Memory B cell (primary cell): ENCODE data around the gene ATF6.
"Not testable (repeated sequence)": the region's sequence is repeated elsewhere in the genome, so short reads cannot be mapped to it uniquely, and the experiment has no call there.

Source experiments
- ATAC-seq: fragments of 150-1000 bp; cut with Tn5 transposase; 2 replicates; pipeline ENCODE4 v1.10.0; 2021; ENCODE audit warnings: low read depth, mild to moderate bottlenecking, moderate library complexity
- DNase-seq, 2 donors: peaks; one replicate each; pipeline ENCODE4 v3.0.0; 2022; ENCODE audit warnings: low spot score in 2 of 2
- H3K27ac Mint-ChIP-seq: one replicate; pipeline ENCODE4 v1.8.0; 2022; ENCODE audit warnings: mild to moderate bottlenecking, moderate library complexity, mixed read lengths
- H3K27me3 Mint-ChIP-seq: one replicate; pipeline ENCODE4 v1.8.0; 2022; ENCODE audit warnings: mixed read lengths
- H3K36me3 Mint-ChIP-seq: one replicate; pipeline ENCODE4 v1.8.0; 2022; ENCODE audit warnings: mild to moderate bottlenecking, mixed read lengths
- H3K4me1 Mint-ChIP-seq: one replicate; pipeline ENCODE4 v1.8.0; 2022; ENCODE audit warnings: mixed read lengths
- H3K4me3 Mint-ChIP-seq: one replicate; pipeline ENCODE4 v1.8.0; 2022; ENCODE audit warnings: mild to moderate bottlenecking, moderate library complexity, mixed read lengths
- H3K9me3 Mint-ChIP-seq: one replicate; pipeline ENCODE4 v1.8.0; 2022; ENCODE audit warnings: mixed read lengths

Gene ATF6

DNA sequence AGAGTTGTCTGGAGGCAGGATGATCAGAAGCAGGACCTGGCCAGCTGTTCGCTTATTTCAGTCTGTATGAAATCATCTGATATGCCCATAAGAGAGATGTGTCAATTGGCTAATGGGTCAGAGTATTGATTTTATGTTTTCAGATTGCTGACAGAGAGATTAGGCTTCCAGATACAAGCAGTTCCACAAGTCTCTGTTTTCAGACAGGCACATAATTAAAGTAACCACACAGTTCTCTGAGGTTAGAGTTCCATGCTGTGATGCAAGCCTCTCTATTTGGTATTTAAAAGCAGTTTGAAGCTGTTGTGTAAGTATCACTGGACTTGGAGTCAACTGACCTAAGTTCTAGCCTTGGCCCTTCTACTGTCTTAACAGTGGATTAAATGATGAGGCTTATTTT is 50.1 kb downstream of the ATF6 start:
- peaks cover 38% of the 10 kb centered on the region for H3K36me3 Mint-ChIP-seq
- DNase-seq: no peak
- H3K27ac Mint-ChIP-seq: no peak overlapping the region
- no peaks in the 10 kb centered on the region for H3K9me3 Mint-ChIP-seq
- ATAC-seq: no peak
- H3K4me3 Mint-ChIP-seq: no peak overlapping the region
- H3K4me1 Mint-ChIP-seq: no peaks in the 10 kb centered on the region
- no peaks in the 10 kb centered on the region for H3K27me3 Mint-ChIP-seq

DNA sequence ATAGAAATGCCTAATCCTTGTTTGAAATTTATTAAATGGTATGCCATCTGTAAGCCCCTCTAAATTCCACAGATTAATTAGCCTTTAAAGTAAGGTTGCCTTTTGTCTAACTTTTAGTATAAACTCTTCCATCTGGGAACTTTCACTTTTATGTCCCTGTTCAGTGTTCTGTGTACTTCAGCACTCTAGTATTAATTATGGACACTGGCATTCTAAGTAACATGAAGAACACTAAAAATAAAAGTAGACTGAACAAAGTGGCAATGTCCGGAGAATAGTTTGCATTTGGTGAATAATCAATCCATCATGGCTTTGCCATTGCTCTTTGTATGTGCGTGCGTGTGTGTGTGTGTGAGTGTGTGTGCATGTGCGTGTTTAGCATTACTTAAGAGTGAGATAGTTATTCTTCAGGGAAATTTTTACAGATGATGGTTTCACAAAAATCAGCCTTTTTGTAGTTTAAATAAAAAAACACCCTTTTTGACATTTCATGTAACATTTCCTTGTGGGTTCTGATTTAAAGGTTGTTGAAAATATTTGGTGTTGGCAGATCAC is 51.1 kb downstream of the ATF6 start:
- no peak overlapping the region for H3K4me3 Mint-ChIP-seq
- H3K4me1 Mint-ChIP-seq: no peaks in the 10 kb centered on the region
- H3K27ac Mint-ChIP-seq: no peak overlapping the region
- no peaks in the 10 kb centered on the region for H3K27me3 Mint-ChIP-seq
- DNase-seq (no peak), ATAC-seq (no peak)
- peaks cover 42% of the 10 kb centered on the region for H3K36me3 Mint-ChIP-seq
- H3K9me3 Mint-ChIP-seq: no peaks in the 10 kb centered on the region

DNA sequence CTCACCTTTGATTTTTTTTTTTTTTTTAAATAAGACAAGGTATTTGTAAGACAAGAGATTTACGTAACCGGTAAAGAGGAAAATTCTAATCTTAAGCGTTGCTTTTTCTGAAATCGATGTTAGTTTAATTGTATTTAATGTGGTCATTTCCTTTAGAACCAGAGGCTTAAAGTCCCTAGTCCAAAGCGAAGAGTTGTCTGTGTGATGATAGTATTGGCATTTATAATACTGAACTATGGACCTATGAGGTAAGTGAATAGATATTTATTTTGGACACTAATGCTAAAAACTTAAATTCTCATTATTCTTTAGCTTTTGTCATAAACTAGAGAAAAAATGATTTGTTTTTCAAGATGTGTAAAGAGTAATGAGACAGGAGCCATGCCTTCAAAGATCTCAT is 54.8 kb downstream of the ATF6 start:
- Mint-ChIP-seq H3K27me3 (no peaks in the 10 kb centered on the region), H3K4me3 (no peak overlapping the region), H3K4me1 (no peaks in the 10 kb centered on the region), H3K36me3 (peaks cover 50% of the 10 kb centered on the region), H3K9me3 (no peaks in the 10 kb centered on the region), H3K27ac (no peak overlapping the region)
- ATAC-seq: no peak
- no peak for DNase-seq

DNA sequence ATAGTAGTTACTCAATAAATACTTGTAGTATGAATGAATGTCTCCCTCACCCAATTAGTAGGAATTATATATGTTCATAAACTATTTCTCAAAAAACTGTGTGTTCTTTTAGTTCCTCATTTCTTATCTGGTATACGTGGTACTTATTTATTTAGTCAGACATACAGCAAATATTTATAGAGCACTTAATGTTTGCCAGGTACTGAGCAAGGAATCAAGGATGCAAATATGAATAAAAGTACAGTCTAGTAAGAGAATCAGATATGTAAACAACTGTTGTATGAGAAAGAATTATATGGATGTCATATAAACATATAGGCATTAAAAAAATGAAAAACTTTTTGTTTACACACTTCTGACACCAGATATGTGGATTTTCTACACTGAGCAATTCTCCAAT is 58.5 kb downstream of the ATF6 start:
- Mint-ChIP-seq H3K36me3 (peaks cover 49% of the 10 kb centered on the region), H3K27ac (no peak overlapping the region), H3K27me3 (no peaks in the 10 kb centered on the region), H3K4me1 (peaks cover 3% of the 10 kb centered on the region), H3K9me3 (no peaks in the 10 kb centered on the region), H3K4me3 (no peak overlapping the region)
- no peak for DNase-seq
- no peak for ATAC-seq

DNA sequence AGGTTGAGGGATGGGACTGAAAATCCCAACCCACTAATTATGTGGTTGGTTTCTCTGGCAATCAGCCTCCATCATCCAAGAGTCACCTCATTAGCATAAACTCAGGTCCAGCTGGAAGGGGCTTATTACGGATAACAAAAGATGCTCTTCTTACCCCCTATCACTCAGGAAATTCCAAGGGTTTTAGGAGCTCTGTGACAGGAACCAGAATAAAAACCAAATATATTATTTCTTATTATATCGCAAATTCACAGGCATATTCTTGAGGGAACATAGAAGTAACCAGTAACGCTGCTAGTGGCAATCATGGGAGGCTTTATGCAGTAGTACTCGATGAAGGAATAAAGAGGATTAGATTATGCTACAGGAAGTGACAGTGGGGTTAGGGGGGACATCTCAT is 59.7 kb downstream of the ATF6 start:
- no peak for ATAC-seq
- Mint-ChIP-seq H3K4me3 (no peak overlapping the region), H3K27ac (no peak overlapping the region), H3K36me3 (peaks cover 49% of the 10 kb centered on the region), H3K4me1 (peaks cover 3% of the 10 kb centered on the region), H3K9me3 (no peaks in the 10 kb centered on the region), H3K27me3 (no peaks in the 10 kb centered on the region)
- DNase-seq: no peak

DNA sequence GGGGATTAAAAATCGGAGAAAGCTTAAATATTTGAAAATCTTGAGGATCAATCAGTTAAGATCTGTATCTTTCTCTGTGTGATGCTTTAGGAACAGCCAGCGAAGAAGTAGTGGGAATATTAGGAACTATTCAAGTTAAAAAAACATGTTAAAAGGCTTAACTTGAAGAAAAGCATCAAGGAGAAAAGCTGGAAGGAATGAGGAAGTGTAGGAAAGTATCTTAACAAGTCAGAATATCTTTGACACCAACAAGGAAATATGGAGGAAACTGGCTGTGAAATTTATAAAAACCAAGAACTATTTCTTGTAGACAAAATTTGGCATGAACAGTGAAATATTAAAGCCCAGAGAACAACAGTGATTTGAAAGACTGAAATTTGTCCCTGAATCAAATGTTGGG is 60.4 kb downstream of the ATF6 start:
- Mint-ChIP-seq H3K9me3 (peaks cover under 1% of the 10 kb centered on the region), H3K36me3 (peaks cover 43% of the 10 kb centered on the region), H3K27me3 (no peaks in the 10 kb centered on the region), H3K4me1 (peaks cover 3% of the 10 kb centered on the region), H3K4me3 (no peak overlapping the region), H3K27ac (no peak overlapping the region)
- DNase-seq: no peak
- ATAC-seq: no peak

DNA sequence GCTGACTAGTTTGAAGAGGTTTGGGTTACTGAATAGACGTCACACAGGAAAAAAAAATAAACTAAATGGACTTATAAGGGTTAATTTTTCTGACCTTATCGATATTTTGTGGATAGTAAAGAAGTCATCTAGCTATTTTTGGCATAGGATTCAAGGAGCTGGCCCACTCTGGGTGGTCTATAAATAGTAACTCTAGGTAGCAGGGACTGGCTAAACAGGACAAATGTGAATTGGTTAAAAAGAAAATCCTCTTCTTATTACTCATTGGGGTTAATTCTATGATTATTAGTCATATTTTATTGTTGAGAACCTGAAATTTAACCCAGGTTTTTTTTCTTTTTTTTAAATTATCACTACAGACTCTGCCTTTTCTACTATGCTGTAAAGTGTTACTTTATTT is 61.7 kb downstream of the ATF6 start:
- ATAC-seq (no peak), DNase-seq (no peak)
- no peak overlapping the region for H3K4me3 Mint-ChIP-seq
- peaks cover 33% of the 10 kb centered on the region for H3K36me3 Mint-ChIP-seq
- H3K9me3 Mint-ChIP-seq: peaks cover 1% of the 10 kb centered on the region
- H3K4me1 Mint-ChIP-seq: peaks cover 3% of the 10 kb centered on the region
- no peak overlapping the region for H3K27ac Mint-ChIP-seq
- no peaks in the 10 kb centered on the region for H3K27me3 Mint-ChIP-seq

DNA sequence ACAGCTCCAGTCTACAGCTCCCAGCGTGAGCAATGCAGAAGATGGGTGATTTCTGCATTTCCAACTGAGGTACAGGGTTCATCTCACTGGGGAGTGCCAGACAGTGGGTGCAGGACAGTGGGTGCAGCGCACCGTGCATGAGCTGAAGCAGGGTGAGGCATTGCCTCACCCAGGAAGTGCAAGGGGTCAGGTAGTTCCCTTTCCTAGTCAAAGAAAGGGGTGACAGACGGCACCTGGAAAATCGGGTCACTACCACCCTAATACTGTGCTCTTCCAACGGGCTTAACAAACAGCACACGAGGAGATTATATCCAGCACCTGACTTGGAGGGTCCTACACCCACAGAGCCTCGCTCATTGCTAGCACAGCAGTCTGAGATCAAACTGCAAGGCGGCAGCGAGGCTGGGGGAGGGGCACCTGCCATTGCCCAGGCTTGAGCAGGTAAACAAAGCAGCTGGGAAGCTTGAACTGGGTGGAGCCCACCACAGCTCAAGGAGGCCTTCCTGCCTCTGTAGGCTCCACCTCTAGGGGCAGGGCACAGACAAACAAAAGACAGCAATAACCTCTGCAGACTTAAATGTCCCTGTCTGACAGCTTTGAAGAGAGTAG is 66.3 kb downstream of the ATF6 start:
- not testable (repeated sequence) for H3K27ac Mint-ChIP-seq

DNA sequence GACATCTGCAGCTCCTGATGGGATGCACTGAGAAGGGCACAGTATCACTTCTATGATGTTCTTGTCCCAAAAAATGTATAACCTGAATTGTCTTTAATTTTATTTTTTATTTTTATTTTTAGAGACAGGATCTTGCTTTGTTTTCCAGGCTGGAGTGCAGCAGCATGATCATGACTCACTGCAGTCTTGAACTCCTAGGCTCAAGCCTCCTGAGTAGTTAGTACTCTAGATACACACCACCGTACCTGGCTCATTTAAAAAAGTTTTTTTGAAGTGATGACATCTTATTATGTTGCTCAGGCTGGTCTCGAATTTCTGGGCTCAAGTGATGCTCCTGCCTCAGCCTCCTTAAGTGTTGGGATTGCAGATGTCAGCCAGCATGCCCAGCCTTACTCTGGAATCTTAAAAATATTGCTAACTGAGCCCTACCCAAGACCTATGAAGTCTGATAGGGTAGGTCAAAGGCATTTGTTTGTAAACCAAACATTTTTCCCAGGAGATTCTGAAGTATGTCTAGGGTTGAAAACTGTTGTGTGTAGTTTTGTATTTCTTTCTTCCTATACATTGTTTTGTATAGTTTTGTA is 68.9 kb downstream of the ATF6 start:
- ATAC-seq (no peak), DNase-seq (no peak)
- no peak overlapping the region for H3K4me3 Mint-ChIP-seq
- no peak overlapping the region for H3K27ac Mint-ChIP-seq
- peaks cover 3% of the 10 kb centered on the region for H3K4me1 Mint-ChIP-seq
- H3K27me3 Mint-ChIP-seq: no peaks in the 10 kb centered on the region
- H3K9me3 Mint-ChIP-seq: peaks cover 2% of the 10 kb centered on the region
- H3K36me3 Mint-ChIP-seq: peaks cover 28% of the 10 kb centered on the region

More for the DNA sequence above, 66.3 kb downstream of the ATF6 start:
- DNase-seq, H3K4me3 Mint-ChIP-seq, H3K27me3 Mint-ChIP-seq, H3K4me1 Mint-ChIP-seq, H3K9me3 Mint-ChIP-seq, ATAC-seq: not testable (repeated sequence)
- H3K36me3 Mint-ChIP-seq: peaks cover 23% of the 10 kb centered on the region

DNA sequence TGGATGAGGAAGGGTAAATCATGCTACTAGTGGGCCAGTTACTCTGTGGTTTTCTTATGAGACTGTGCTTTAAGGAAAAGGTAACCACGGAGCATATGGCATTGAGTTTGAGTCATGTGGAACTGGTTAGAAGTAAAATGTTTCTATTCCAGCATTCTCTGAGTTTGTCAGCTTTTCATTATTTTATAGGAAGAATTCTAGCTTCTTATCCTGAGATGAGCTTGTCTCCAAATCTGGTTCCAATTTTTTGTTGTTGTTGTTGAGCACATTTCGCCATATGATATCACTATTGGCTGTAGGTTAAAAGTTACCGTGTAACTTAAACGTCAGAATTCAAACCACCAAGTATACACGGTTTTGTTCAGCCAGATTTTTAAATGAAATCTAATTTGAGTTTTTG is 69.9 kb downstream of the ATF6 start:
- DNase-seq: no peak
- H3K36me3 Mint-ChIP-seq: peaks cover 30% of the 10 kb centered on the region
- no peaks in the 10 kb centered on the region for H3K27me3 Mint-ChIP-seq
- peaks cover 2% of the 10 kb centered on the region for H3K9me3 Mint-ChIP-seq
- no peak overlapping the region for H3K27ac Mint-ChIP-seq
- ATAC-seq: no peak
- no peak overlapping the region for H3K4me3 Mint-ChIP-seq
- peaks cover 3% of the 10 kb centered on the region for H3K4me1 Mint-ChIP-seq

DNA sequence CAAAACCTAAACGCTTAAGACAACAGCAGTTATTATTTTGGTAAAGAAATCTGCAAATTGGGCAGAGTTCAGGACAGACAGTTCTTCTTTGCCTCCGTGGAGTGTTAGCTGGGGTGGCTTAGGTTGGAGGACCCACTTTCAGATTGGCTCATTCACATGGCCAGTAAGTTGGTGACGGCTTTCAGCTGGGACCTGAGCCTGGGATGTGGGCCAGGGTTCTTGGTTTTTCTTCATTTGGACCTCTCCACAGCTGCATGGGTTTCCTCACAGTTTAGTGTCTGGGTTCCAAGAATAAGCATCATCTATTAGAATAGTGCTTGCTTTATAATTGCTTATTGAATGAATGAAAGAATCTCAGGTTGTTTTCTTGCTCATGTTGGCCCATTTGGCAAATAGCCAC is 72.2 kb downstream of the ATF6 start:
- no peaks in the 10 kb centered on the region for H3K27me3 Mint-ChIP-seq
- peaks cover 3% of the 10 kb centered on the region for H3K4me1 Mint-ChIP-seq
- H3K27ac Mint-ChIP-seq: no peak overlapping the region
- no peak for ATAC-seq
- H3K36me3 Mint-ChIP-seq: peaks cover 40% of the 10 kb centered on the region
- DNase-seq: no peak
- no peak overlapping the region for H3K4me3 Mint-ChIP-seq
- H3K9me3 Mint-ChIP-seq: peaks cover 1% of the 10 kb centered on the region

DNA sequence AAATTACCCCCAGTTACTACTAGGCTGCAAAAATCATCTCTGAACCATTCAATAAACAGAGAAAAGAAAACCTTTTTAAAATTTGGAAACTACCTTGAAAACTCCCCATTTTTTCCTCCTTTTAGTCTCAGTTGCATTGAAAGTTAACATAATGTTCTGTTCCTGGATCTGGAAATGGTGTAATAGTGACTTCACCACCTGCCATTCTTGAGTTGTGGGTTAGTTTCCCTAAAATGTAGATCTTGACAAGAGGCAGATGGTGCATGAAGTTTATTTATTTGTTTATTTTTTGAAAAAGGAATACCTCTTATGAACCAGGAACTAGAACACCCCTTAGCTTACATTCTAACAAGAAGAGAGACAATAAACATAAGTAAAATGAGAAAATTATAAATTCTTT is 72.8 kb downstream of the ATF6 start:
- ATAC-seq (no peak), DNase-seq (no peak)
- H3K9me3 Mint-ChIP-seq: no peaks in the 10 kb centered on the region
- H3K27ac Mint-ChIP-seq: no peak overlapping the region
- H3K4me3 Mint-ChIP-seq: no peak overlapping the region
- peaks cover 39% of the 10 kb centered on the region for H3K36me3 Mint-ChIP-seq
- H3K4me1 Mint-ChIP-seq: peaks cover 3% of the 10 kb centered on the region
- no peaks in the 10 kb centered on the region for H3K27me3 Mint-ChIP-seq

DNA sequence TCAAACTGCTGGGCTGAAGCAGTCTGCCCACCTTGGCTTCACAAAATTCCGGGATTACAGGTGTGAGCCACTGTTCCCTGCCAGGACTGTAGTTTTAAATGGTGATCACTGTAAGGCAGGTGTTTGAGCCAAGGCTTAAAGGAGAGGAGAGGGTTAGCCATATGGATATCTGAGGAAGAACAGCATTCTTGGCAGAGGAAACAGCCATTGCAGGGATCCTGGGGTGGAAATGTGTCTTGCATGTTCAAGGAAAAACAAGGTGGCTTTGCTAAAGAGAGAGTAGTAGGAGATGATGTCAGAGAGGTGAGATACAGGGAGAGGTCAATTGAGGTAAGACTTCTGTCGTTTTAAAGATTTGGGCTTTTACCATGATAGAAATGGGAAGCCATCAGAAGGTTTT is 73.5 kb downstream of the ATF6 start:
- peaks cover 3% of the 10 kb centered on the region for H3K4me1 Mint-ChIP-seq
- H3K36me3 Mint-ChIP-seq: peaks cover 41% of the 10 kb centered on the region
- H3K4me3 Mint-ChIP-seq: no peak overlapping the region
- no peak for ATAC-seq
- no peak for DNase-seq
- H3K9me3 Mint-ChIP-seq: no peaks in the 10 kb centered on the region
- H3K27me3 Mint-ChIP-seq: no peaks in the 10 kb centered on the region
- H3K27ac Mint-ChIP-seq: no peak overlapping the region

DNA sequence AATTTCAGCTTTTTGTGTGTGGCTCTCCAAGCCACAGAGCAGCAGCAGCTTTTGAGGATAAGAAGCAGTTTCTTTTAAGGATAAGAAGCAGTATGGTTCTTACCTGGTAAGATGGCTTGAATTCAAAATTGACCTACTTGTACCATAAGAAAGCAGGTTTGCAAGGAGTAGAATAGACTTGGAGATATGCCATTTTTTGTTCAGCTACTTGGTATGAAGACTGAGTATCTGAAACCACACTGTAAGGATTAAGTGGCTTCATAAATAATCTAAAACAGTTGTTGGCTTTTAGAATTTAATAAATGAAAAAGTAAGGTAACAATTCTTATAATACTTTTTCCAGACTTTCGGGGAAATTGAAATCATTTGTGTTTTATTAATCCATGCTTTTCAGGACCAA is 74.2 kb downstream of the ATF6 start:
- ATAC-seq: no peak
- Mint-ChIP-seq H3K4me3 (no peak overlapping the region), H3K27me3 (no peaks in the 10 kb centered on the region), H3K27ac (no peak overlapping the region), H3K36me3 (peaks cover 41% of the 10 kb centered on the region), H3K9me3 (no peaks in the 10 kb centered on the region), H3K4me1 (peaks cover 3% of the 10 kb centered on the region)
- no peak for DNase-seq

DNA sequence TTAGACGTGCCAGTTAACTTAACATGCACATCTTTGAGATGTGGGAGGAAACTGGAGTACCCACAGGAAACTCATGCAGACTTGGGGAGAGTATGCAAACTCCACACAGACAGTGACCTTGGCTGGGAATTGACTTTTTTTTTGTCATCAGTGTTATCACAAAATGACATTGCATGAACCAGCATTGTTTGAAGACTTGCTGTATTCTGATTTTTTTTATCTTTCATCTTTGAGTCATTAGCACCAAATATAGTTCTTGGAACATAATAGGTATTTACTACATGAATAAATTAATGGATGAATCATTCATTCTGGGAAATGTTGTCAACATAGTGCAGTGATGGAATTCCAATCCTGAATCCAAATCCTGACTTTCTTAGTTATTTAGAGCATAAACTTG is 77.0 kb downstream of the ATF6 start:
- no peak overlapping the region for H3K4me3 Mint-ChIP-seq
- no peaks in the 10 kb centered on the region for H3K9me3 Mint-ChIP-seq
- ATAC-seq (no peak), DNase-seq (no peak)
- no peak overlapping the region for H3K27ac Mint-ChIP-seq
- peaks cover 31% of the 10 kb centered on the region for H3K36me3 Mint-ChIP-seq
- H3K4me1 Mint-ChIP-seq: peaks cover 3% of the 10 kb centered on the region
- H3K27me3 Mint-ChIP-seq: no peaks in the 10 kb centered on the region
